OCI-M2 (cell line): ENCODE data around the gene CCNT2.
"Not testable (repeated sequence)": the region's sequence is repeated elsewhere in the genome, so short reads cannot be mapped to it uniquely, and the experiment has no call there.

ENCODE experiments used
- DNase-seq: peaks from one replicate; lab custom pipeline; 2025; ENCODE audit not compliant: unreplicated experiment; lab: John Stamatoyannopoulos, UW

Gene CCNT2

DNA sequence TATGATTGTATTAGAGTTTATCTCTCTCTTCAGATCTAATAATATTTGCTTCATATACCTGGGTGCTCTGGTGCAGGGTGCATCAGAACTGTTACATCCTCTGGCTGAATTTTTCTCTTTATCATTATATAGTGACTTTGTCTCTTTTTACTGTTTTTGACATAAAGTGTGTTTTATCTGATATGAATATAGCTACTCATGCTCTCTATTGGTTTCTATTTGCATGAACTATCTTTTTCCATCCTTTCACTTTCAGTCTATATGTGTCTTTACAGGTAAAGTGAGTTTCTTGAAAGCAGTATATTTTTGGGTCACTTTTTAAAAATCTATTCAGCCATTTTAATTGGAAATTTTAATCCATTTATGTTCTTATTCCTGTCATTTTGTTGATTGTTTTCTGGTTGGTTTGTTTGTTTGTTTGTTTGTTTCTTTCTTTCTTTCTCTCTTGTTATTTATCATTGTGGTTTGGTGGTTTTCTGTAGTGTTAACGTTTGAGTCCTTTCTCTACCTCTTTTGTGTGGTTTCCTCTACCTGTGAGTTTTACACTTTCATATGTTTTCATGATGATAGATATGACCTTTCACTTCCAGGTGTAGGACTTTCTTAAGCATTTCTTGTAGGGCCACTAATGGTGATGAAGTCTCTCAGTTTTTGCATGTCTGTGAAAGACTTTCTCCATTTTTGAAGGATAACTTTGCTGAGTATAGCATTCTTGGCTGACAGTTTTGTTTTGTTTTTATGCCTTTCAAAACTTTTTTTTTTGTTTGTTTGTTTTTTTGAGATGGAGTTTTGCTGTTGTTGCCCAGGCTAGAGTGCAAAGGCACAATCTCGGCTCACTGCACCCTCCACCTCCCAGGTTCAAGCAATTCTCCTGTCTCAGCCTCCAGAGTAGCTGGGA, 54.9 kb downstream of the CCNT2 start:
- no peak for DNase-seq

DNA sequence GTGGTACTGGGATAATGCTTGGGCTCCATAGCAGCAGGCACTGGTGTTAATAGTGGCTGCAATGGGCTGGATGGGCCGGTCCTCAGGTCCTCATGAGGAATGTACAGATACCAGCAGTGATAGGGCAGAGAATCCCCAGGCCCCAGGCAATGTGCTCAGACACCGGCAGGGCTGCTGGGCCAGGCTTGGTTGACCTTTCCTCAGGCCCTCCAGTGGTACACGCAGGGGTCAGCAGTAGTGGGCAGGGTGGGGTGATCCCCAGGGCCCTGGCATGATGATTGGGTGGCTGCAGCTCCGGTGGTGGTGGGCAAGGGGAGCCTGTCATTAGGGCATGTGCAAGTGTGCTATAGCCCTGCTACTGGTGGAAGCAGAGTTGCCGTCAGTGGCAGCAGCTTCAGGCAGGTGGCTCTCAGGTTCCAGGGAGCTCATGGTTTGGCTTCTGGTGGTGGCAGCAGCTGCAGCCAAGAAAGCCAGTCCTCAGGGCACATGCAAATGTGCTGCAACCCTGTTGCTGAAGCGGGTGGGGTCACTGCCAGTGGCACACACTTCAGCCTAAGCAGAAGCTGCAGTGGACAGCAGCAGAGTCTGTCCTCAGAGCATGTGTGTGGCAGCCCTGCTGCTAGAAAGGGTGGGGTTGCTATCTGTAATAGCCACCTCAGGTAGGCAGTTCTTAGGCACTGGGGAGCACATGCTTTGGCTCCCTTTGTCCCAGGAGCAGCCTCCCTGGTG, 56.8 kb downstream of the CCNT2 start:
- no peak for DNase-seq

DNA sequence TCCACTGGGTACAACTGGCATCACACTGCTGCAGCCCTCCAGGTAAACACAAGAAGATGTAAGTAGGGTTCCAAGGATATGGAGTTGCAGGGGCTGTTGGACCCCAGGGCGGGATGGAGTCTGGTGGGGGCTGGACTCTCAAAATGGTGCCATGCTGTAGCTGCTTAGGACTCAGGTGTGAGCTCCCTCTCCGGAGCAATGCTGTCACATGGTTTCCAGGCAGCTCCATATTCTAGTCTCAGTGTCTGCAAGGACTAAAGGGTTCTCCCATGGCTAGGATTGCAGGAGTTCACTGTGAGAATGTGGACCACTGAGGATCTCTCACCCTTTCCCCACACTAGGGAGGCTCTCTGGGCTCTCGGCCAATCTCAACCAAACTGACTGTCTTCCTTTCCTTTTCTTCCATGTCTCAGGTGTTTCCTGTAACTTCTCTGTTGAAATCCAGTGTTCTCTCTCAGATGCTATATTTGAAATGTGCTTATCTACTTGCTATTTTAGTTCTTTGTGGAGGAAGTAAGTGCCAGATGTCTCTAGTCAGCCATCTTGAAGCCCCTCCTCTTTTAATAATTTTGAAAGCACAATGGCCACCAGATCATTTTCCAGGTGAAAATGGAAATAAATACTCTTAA, 57.6 kb downstream of the CCNT2 start:
- DNase-seq: no peak

DNA sequence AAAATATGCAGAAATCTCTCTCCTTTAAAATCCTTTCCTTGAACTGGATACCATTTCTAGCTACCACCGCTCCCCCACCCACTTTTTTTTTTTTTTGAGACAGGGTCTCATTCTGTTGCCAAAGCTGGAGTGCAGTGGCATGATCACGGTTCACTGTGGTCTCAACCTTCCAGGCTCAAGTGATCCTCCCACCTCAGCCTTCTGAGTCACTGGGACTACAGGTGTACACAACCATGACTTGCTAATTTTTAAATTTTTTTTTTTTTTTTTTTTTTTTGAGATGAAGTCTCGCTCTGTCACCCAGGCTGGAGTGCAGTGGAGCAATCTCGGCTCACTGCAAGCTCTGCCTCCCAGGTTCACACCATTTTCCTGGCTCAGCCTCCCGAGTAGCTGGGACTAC, 58.5 kb downstream of the CCNT2 start:
- not testable (repeated sequence) for DNase-seq

DNA sequence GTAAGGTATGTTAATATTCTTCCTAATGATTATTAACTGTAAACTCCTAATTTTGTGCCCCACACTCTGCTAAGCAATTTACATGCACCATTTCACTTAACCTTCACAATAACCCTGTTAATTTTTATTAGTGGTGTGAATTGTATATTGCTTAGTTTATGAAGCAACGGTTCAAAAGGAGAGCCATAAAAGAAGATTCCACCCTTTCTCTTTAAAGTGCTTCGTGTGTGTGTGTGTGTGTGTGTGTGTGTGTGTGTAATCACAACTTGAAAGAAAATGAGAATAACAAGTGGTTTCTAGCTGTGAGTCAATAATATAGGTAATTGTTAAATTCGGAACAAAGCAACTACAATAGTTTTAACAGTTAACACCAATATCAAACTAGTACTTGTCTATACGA, 60.6 kb downstream of the CCNT2 start:
- DNase-seq: no peak

DNA sequence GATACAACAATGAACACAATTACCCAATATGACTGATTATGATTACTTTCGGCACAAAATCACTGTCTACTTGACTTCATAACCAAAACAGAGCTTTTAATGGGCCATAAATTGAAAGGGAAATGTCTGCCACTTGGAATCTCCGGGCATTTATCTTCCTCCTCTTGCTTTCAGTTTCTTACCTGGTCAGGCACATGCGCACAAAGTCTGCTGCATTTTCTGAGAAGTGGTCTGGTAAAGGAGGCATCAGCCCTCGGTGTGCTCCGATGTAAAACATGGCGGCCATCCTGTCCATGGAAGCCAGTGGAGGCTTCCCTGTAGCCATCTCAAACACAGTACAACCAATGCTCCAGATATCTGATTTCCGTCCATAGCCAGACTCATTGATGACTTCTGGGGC, 62.0 kb downstream of the CCNT2 start:
- DNase-seq: no peak

DNA sequence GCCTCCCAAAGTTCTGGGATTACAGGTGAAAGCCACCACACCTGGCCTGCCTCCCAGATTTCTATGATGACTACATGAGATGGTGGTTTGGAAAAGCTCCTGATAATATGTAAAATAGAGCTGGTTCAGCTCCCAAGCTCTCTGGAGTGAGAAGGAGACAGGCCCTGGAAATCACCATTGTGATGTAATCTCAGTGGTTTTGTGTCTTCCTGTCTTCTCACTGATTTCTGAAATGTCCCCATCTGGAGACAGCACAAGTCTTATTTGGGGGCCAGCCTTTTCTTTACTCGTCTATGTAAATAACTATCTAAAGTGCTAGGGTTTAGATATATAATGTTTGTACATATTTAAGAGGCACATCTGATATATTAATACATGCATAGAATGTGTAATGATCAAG, 64.0 kb downstream of the CCNT2 start:
- no peak for DNase-seq

DNA sequence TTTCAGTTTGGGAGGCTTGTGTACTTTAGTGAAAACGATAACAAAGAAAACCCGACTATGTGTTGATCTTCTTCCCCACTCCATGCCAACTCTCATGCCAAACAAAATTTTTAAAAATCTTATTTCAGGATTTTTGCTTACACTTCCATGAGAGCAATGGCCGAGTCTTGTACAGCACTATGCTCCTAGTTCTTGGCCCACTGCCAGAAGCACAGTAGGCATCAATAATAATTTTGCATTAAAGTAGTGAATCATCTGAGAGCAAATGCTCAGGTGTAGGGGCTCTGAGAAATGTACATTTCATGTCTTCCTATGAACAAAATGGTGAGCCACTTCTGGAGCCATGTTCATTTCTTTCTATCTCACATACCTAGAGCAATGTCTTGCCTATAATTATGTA, 66.4 kb downstream of the CCNT2 start:
- no peak for DNase-seq

DNA sequence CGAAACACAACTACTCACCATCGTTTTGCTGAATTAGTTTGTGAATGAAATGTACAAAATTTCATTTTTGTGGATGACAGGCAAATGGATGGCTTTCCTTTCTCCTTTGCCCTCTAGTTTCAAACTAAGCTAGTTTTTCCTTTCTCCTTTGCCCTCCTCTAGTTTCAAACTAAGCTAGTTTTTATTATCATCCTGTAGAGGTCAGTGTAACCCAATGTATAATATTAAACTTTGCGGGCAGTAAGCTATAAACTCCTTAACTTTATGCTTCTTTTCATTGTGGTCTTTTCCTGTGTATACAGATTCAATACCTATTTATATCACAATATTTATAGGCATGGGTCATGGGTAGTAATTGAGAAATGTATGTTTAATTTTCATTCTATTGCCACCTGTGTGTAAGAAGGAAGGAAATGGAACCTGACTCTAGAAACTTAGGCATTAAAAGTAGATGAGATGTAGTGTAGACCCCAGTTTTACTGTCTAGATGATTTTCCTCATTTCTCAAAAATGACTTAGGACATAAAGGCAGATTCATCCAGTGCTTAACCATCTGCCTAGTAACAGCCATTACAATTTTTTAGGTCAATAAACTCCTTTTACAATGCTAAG, 70.5 kb downstream of the CCNT2 start:
- DNase-seq: no peak

DNA sequence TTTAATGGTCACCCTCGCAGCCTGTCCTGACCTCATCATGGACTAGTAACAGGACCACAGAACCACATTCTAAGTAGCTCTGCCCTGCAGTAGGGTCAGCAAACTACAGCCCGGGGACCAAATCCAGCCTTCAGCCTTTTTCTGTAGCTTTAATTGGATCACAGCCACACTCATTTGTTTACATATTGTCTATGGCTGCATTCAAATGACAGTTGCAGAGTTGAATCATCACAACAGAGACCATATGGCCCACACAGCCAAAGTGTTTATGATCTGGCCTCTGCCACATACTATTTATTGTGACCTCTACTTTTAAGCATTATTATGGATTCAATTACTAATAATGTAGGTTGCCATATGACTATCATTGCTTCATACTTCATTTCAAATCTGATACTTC, 80.9 kb downstream of the CCNT2 start:
- no peak for DNase-seq

DNA sequence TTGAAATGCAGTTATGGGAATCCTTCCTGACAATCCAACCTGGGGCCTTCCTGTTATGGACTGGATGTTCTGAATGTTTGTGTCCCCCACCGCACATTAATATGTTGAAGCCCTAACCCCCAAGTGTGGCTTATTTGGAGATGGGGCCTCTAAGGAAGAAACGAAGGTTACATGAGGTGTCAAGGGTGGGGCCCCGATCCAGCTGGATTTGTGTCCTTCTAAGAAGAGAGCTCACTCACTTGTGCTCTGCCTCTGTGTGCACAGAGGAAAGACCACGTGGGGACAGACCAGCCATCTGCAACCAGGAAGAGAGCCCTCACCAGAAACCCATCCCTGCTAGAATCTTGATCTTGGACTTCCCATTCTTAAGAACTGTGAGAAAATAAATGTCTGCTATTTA, 84.2 kb downstream of the CCNT2 start:
- no peak for DNase-seq

DNA sequence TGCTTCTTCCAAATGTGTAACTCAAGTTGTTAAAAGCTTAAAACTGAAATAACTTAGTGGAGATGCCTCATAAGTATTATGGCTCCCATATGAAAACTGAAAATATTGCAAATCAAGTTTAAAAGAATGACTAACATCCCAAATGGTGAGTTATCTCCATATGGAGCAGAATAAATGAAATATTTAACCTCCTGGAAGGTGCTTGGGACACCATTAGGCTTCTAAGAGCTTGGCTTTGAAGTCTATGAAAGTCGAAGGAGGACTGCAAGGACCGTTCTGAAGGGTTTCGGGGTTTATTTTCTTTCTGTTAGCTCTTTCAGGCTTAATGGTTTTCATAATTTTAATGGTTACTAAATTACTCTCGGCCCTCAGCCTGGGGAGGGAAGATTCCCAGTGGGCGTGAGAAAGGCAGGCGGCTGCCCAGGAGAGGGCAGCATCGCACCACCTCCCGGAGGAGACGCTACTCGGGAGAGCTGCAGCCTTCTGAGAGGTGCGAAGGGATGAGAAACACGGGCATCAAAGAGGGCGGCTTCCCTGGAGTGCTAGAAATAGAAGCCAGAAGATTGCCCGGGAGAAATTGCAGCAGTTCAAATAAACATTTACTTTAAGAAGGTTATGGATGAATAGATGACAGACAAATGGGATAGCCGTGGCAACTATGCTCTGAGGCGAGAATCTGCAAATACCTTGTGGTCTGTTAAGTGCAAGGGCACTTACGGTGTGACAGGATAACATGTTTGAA, 85.6 kb downstream of the CCNT2 start:
- peak; percentile 12 for DNase-seq

DNA sequence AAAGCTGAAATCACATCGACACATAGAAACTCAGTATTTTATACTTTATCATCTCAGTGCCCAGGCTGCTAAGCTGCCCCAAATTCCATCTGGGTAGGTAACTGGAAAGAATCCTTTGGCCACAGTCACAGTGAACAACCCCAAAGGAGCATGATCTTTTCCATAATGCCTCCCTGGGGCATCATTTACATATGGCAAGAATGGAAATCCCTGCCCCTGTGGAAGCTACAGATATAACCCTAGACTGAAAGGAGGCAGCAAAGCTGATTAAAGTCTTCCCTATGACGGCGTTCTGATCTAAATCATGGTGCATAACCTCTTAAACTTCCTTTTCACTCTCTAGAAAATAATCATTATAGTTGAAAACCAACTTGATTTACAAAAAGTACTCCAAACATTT, 87.1 kb downstream of the CCNT2 start:
- no peak for DNase-seq
